Dermis microvascular lymphatic vessel endothelial cell (primary cell): Measurements from ENCODE around the gene ADAM8. TPM values are rescaled to one million over a fixed set of nuclear protein-coding genes. Genes with fewer than 3 reads are reported as not detected.

Source experiments
- DNase-seq, 2 donors: peaks; one replicate each; pipeline versions ENCODE4 v3.0.0 to v3.0.0-alpha.2; 2010; ENCODE audit warnings: low read depth in 2 of 2
- total RNA-seq: library from RNA; depleted of rRNA; stranded (reverse); fragments of >200 nt; gene quantifications from 2 replicates; pipeline ENCODE4 v1.2.1, GENCODE V29; 2014

Gene ADAM8
- total RNA-seq, 1 donor from 2014 or later: 0.13 TPM

- DNase-seq: no peak
Measured at GRCh38 chr10:133251388-133252222, 25.1 kb downstream of the ADAM8 start.

- no peak for DNase-seq
Measured at GRCh38 chr10:133249975-133250754, 26.5 kb downstream of the ADAM8 start.

GRCh38 chr10:133249094-133249780, 27.4 kb downstream of the ADAM8 start:
- DNase-seq: no peak

- DNase-seq: no peak
Measured at GRCh38 chr10:133248334-133248715, 28.3 kb downstream of the ADAM8 start.

GRCh38 chr10:133247681-133248333, 28.9 kb downstream of the ADAM8 start:
- no peak for DNase-seq

- DNase-seq: no peak
Measured at GRCh38 chr10:133246236-133246626, 30.4 kb downstream of the ADAM8 start.

GRCh38 chr10:133245439-133246235, 31.0 kb downstream of the ADAM8 start:
- no peak for DNase-seq

- DNase-seq: no peak
Measured at GRCh38 chr10:133243593-133243992, 33.1 kb downstream of the ADAM8 start.

GRCh38 chr10:133242611-133243356, 33.9 kb downstream of the ADAM8 start:
- DNase-seq: no peak

- DNase-seq: no peak
Measured at GRCh38 chr10:133241501-133242205, 35.0 kb downstream of the ADAM8 start.

- DNase-seq: no peak
Measured at GRCh38 chr10:133239990-133240389, 36.7 kb downstream of the ADAM8 start.

GRCh38 chr10:133238466-133238804, 38.2 kb downstream of the ADAM8 start:
- DNase-seq: no peak

GRCh38 chr10:133237588-133238465, 38.8 kb downstream of the ADAM8 start, which contains the start of gene VENTX:
Gene VENTX (plus strand): TSS chr10:133237855. CDS start chr10:133237915, 60 bp downstream.
- DNase-seq: no peak

- no peak for DNase-seq
Measured at GRCh38 chr10:133237241-133237587, 39.5 kb downstream of the ADAM8 start.

- no peak for DNase-seq
Measured at GRCh38 chr10:133236401-133237240, 40.0 kb downstream of the ADAM8 start.

GRCh38 chr10:133235932-133236331, 40.7 kb downstream of the ADAM8 start:
- DNase-seq: no peak

GRCh38 chr10:133235265-133235855, 41.3 kb downstream of the ADAM8 start:
- no peak for DNase-seq
